HG03342 (cell line): ENCODE measurements around the gene SELENBP1.
A peak's percentile ranks its signal among the peaks of the same experiment; 100 is the strongest.
"Not testable (repeated sequence)": the region's sequence is repeated elsewhere in the genome, so short reads cannot be mapped to it uniquely, and the experiment has no call there.

Experiments used
- ATAC-seq: cut with Tn5 transposase; IDR thresholded peaks from one replicate; pipeline ENCODE4 v1.9.1; 2021; ENCODE audit warnings: mild to moderate bottlenecking, moderate library complexity; ENCODE audit not compliant: unreplicated experiment

Gene SELENBP1

DNA sequence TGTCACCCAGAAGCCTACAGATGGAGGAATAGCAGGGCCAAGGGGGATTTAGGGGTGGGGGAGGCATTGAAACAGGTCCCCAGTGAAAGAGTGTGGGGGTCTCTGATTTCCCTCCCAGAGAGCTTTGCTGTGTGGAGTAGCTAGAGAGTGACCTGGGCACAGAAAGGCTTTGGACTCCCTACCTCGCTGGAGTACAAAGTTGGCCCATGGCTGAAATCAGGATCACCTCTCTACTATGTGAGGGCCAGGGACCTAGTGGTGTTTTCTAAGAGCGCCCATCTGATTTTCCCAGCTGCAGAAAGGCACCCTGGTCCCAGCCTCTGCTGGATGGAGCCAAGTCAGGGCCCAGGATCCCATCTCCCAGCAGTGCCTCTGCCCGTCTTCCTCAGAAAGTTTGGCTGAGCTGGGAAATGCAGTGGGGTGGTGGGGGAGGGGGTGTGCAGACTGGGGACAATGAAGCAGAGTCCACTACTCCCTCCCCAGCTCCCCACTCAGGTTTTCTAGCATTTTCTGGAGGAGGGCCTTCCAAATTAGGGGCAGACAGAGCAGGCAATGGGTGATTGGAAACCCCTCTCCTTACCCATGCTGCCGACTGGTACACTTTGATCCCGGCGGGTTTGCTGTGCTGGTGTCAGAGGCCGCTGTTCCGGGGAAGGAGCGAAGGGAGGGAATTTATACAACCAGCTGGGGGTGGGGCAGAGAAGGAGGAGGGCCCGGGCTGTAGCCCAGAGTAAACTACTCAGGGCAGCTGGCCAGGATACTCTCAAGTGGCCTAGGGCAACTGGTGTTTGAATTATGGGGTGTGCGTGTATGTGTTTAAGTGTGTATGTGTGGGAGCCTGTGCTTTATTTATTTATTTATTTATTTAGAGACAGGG is at the start of gene SELENBP1:
TSS of gene SELENBP1 (minus strand) at position 648 of the 877 bp plus-strand sequence. CDS start at position 584, 64 bp downstream.
- ATAC-seq = no peak

DNA sequence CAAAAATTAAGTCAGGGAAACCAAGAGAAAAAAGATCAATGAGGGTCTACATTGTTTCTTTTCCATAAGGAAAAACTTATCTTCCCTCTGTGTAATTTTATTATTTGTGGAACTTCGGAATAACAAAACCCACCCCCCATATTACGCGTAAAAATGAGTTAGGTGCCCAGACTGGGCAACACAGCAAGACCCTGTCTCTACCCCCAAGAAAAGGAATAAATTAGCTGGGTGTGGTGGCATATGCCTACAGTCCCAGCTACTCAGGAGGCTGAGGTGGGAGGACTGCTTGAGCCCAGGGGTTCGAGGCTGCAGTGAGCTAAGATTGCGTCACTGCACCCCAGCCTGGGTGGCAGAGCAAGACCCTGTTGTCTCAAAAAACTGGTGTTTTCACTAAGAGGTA is 47.3 kb upstream of the SELENBP1 start:
- no peak for ATAC-seq

DNA sequence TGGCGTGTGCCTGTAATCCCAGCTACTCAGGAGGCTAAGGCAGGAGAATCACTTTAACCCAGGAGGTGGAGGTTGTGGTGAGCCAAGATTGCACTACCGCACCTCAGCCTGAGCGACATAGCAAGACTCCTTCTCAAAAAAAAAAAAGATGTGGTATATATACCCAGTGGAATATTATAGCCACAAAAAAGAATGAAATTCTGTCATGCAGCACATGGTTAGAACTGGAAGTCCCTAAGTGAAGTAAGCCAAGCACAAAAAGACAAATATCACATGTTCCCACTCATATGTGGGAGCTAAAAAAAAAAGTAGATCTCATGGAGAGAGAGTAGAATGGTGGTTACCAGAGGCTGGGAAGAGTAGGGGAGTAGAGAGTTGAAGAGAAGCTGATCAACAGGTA is 45.6 kb upstream of the SELENBP1 start:
- ATAC-seq = no peak

DNA sequence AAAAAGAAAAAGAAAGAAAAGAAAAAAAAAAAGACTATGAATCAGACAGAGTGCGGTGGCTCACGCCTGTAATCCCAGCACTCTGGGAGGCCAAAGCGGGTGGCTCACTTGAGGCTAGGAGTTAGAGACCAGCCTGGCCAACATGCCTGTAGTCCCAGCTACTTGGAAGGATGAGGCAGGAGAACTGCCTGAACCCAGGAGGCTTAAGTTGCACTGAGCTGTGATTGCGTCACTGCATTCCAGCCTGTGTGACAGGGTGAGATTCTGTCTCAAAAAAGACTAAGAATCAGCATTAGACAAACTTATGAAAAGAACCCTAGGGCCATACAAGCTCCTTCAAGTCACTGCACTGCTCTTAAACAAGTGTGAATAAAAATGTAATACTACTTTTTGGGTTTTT is 43.7 kb upstream of the SELENBP1 start:
- no peak for ATAC-seq

DNA sequence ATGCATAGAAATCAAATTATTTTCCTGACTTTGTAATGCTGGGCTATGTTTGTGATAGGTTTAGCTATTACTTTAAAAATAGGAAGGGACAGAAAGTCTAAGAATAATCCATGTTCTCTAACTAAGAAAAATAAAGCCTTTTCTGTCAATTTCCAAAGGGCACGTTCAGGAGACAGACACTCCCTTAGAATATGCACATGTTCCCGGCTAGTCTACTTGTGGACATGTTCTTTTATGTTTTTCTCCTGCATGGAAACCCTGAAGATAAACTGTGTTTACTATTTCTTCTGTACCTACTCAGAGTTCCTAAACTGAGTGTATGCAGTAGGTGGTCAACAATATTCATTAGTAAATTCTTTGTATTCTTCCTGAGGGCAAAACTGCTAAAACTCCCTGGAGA is 39.4 kb upstream of the SELENBP1 start:
- ATAC-seq = no peak

DNA sequence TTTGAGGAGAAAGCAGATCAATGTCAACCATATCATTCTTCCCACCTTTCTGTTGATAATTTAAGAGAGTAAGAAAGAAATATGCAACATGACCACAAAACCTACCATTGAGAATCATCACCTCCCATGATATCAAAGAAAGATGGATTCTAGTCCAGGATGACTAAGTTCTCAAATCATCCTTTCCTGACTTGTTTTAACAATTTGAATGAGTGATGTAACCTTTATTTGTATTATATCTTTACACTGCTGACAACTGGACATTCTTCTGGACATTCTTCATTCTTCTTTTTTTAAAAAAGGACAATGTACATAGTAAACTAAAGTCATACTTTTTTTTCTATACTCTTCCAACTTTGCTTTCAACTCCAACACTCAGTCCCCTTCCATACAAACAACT is 36.4 kb upstream of the SELENBP1 start:
- ATAC-seq = no peak

DNA sequence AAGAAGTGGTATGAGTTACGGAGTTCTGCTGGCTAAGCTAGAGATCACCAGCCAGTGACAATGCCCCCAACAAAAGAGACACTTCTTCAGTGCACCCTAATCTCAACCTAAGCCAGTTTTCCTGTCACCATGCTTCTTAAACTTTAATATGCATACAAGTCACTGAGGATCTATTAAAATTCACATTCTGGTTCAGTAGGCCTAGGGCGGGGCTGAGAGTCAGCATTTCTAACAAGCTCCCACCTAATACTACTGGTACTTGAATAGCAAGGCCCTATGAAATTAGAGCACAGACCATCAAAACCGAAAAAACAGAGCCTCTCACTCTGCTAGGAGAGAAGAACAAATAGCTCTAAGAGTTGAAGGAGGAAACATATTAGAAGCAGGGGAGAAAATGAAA is 34.8 kb upstream of the SELENBP1 start:
- ATAC-seq = no peak

DNA sequence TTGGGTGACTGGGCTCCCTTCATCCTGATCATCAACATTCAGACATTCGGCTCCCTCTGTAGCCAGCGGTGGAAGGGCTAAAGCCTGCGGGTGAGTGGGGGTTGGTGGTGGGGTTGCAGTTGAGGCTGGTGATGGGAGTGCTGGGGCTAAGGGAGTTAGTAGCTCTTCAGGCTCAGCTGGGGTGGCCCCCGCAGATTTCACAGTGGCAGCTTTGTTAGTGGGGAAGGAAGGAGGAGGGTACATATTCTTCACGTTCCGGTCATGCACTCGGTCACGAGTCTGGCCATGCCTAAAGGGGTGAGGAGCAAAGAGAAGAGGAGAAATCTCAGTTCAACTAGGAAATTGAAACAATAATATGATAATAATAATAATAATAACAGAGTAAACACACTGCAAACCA is 33.7 kb upstream of the SELENBP1 start:
- no peak for ATAC-seq

DNA sequence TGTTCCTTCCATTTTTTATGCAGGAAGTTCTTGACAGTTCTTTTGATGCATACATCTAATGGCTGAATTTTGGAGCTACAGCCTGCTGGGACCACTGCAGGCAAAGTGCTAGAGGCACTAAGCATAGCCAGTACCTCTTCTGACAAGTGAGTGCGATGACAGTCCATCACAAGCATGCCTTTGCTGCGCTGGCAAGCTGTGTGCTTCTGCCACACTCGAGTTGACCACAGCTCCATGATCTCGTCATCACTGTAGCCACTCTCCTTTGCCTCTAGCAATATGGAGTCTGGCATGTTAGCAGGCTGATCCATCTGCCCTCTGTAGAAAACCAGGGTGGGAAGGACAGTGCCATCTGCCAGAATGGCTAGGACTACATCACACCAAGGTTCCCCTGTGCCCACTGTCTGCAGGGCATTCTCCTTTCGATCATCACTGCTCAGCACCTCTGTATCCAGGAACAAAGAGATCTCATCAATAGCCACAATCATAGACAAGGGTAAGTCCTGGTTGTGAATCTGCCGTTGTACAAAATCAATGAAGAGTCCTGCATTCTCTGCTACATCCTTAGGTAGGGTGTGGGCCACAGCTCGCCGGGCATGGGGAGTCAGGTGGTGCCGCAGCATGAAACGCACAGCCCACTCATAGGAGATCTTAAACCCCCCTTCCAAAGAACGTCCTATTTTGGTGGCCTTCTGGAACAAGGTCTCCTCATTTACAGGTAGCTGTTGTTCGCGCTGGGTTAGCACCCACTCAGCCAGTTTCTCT is 32.9 kb upstream of the SELENBP1 start:
- ATAC-seq = no peak

DNA sequence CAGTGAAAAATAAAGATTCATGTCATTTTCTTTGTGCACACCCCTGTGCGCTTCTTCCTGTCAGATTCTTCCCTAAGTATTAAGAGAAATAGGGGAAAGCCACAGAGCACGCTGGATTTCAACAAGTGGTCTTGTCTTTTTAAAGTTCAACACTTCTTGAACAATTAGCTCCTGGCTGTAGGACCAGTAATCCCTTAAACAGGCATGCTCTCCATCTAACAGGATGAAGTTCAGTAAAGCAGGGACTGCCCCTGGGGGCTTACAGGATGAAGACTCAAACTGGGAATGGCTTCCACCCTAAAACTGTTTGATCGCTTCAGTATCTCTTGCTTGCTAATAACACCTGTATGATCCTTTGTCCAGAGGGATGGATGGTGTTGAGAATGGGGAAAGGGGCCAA is 31.1 kb upstream of the SELENBP1 start:
- no peak for ATAC-seq

DNA sequence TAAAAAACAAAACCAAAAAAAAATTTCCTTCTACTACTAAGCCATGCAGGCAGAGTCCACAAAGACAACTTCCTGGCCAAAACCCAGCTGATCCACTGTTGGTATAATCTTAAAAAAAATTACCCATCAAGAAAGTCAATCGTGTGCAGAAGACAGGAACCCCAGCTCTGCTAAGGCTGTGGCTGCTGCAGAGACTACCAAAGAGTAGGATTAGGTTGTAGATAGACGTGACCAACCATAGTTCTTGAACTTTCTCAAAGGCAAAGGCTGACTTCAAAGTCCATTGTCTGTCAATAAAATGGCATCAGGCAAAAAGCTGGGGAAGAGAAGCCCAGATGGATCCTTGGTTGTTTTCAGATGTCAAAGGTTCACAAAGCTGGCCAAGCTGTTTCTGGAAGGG is 30.3 kb upstream of the SELENBP1 start:
- ATAC-seq = no peak

DNA sequence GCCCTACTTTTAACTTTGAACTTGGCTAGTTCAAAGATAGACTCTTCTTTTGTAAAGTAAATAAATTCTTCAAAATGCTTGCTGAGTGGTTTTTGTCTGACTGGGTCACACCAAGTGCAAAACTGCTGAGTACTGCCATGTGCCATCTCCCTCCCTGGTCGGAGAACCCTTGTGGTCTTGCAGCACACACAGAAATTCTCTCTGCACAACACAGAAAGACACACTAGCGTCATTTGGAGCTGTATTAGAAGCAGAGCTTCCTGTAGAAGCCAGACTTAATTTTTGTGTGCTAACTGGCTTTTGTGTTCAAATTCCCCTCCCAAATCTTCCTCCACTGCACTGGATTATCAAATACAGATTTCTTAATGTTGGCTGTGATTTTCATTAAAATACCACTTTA is 29.4 kb upstream of the SELENBP1 start:
- no peak for ATAC-seq

DNA sequence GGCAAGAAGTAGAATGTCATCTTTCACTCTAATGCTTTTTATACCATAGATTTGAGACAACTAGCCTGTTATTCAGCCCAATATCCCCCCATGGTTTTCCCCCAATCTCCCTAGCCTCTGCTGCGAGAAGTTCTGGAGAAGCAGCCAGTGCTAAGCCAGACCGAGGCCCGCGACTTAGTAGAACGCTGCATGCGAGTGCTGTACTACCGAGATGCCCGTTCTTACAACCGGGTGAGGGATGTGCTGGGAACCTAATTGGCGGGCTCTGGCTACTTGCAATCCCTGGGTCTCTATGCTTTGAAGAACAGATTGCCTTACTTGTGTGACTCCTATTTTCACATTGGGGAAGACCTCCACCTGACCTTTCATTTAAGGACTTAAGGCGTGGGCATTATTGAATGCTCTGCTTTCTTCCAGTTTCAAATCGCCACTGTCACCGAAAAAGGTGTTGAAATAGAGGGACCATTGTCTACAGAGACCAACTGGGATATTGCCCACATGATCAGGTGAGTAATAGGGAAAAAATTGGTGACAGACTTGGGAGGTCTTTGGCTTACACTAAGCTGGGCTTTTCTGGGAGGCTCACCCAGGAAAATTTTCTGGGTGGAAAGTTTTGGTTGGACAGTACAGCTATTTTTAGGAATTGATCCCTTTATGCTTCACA is 28.8 kb upstream of the SELENBP1 start:
- no peak for ATAC-seq

DNA sequence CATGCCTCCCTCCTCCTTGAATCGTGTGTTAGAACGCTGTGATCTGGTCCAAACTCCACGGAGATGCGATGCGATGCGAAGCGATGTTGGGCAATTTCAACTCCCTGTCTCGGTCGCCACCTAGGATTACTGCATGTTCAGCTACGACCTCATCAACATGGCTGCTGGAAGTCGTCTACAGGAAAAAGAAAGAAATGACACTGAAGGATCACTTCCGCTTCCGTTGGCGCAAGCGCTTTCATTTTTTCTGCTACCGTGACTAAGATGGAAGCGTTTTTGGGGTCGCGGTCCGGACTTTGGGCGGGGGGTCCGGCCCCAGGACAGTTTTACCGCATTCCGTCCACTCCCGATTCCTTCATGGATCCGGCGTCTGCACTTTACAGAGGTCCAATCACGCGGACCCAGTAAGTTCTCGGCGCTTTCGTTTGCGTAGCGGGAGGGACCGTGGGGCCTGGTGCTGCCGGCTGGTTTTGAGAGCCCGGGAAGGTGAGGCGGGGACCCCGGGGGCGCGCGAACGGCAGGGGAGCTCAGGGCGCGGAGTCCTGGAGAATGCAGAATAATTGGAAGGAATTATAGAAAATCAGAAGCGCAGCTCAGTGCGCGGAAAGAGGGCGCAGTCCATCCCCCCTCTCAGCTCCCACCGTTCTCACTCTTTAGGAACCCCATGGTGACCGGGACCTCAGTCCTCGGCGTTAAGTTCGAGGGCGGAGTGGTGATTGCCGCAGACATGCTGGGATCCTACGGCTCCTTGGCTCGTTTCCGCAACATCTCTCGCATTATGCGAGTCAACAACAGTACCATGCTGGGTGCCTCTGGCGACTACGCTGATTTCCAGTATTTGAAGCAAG is 27.0 kb upstream of the SELENBP1 start, which contains the start of gene PSMB4:
TSS of gene PSMB4 (plus strand) at position 250 of the 848 bp plus-strand sequence. CDS start at position 265, 15 bp downstream.
- ATAC-seq = peak; percentile 72

DNA sequence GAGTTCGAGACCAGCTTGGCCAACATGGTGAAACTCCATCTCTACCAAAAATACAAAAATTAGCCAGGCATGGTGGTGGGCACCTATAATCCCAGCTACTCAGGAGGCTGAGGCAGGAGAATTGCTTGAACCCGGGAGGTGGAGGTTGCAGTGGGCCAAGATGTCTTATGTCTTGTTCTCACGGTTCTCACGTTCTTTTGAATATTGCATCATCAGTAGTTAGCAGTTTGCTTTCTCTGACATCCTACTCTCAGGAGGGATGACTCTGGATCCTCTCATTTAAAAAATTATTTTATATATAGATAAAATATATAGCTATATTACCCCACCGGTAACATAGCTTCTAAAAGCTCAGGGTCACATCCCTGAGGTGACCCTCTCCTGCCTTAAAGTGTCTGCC is 23.8 kb upstream of the SELENBP1 start:
- not testable (repeated sequence) for ATAC-seq

DNA sequence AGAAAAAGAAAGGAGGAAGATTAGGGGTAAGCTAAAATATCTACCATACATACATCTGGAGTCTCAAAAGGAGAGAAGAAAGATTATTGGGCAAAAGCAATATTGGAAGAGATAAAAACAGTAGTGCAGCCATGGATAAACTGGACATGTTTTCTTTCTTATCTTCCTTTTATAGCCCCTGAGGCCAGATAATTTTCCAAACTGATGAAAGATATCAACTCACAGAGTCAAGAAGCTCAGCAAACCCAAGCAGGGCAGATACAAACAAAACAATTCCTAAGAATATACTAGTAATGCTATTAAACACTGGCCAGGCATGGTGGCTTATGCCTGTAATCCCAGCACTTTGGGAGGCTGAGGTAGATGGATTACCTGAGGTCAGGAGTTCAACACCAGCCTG is 21.1 kb upstream of the SELENBP1 start:
- ATAC-seq = no peak

DNA sequence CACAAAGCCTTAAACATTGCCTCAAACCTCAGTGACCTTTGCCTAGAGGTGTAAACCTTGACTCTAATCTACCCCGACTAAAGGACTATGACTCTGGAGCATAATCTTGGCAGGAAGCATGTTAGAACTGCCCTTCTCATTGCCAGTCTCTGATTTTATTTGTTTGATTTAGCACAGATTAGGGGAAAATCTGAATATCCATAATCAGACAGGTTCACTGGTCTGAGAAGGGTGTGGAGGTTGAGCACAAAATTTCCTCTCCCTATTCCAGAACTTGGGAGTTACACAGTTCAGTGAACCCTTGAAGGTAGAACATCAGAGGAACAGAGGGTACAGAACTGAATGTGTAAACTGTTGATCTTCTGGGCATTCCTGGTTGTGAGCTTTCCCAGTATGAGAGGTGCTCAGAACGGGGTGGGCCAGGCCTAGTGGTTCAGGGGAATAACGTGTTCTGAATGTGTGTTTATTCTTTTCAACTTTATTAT is 18.6 kb upstream of the SELENBP1 start:
- no peak for ATAC-seq

DNA sequence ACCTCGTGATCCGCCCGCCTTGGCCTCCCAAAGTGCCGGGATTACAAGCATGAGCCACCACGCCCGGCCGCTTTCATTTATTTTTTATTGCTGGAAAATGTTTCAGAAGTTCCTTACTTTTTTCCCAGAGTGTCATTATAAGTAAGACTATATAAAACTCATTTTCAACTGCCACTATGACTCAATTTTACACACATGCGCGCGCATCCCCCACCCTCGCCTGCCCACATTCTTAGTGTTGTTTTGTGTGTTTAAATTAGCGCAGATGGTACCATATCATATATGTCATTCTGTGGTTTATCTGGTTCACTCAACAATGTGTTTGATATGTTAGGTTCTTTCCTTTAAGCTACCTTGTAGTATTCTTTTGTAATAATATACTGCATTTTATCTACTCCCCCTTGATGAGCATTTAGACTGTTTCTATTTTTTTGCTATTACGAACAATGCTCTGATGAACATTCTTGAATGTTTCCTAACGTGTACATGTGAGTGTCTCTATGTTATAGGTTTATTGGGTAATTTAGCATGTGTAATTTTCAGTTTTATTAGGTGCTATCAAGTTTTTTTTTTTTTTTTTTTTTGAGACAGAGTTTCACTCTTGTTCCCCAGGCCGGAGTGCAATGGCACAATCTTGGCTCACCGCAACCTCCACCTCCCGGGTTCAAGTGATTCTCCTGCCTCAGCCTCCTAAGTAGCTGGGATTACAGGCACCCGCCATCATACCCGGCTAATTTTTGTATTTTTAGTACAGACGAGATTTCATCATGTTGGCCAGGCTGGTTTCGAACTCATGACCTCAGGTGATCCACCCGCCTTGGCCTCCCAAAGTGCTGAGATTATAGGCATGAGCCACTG is 17.9 kb upstream of the SELENBP1 start:
- ATAC-seq = not testable (repeated sequence)

DNA sequence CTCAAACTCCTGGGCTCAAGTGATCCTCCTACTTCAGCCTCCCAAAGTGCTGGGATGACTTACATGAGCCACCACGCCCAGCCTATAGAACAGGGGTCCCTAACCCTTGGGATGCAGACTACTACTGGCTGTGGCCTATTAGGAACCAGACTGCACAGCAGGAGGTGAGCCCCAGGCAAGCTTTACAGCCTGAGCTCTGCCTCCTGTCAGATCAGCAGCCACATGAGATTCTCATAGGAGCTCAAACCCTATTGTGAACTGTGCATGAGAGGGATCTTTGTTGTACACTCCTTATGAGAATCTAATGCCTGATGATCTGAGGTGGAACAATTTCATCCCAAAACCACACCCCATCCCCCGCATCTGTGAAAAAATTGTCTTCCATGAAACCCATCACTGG is 13.5 kb upstream of the SELENBP1 start:
- no peak for ATAC-seq
